Measurements from ENCODE around the gene APOBEC3A.

DNA sequence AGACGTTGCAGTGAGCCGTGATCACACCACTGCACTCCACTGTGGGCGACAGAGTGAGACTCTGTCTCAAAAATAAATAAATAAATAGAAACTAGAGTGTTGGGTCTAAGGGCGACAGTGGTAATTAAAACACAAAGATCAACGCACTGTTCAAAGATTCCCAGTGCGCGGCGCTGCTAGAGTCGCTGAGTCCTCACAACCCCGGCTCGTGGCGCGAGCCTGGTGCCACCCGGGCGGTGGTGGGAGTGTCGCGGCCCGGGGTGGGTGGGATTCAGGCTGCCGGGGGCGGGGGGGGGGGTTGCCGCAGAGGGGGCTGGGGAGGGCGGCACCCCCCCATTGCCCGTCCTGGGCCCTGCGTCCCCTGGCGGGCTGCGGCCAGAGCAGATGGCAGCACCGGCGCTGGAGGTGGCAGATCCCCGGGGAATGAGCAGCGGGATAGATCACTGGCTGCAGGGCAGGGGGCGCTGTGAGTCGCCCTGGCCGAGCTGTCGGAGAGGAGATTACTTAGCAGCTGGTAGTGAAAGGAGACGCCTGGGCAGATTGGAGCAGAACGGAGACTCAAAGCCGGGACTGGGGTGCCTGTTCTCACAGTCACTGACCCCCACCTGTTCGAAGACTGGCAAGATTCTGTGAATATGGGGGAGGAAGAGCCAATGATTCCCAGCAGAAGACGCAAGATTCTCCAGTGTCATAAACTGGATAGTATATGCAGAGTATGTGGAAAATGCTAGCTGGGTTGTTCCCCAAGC lies 30.2 kb upstream of the APOBEC3A start:
- TF ChIP-seq, protein P1, sequence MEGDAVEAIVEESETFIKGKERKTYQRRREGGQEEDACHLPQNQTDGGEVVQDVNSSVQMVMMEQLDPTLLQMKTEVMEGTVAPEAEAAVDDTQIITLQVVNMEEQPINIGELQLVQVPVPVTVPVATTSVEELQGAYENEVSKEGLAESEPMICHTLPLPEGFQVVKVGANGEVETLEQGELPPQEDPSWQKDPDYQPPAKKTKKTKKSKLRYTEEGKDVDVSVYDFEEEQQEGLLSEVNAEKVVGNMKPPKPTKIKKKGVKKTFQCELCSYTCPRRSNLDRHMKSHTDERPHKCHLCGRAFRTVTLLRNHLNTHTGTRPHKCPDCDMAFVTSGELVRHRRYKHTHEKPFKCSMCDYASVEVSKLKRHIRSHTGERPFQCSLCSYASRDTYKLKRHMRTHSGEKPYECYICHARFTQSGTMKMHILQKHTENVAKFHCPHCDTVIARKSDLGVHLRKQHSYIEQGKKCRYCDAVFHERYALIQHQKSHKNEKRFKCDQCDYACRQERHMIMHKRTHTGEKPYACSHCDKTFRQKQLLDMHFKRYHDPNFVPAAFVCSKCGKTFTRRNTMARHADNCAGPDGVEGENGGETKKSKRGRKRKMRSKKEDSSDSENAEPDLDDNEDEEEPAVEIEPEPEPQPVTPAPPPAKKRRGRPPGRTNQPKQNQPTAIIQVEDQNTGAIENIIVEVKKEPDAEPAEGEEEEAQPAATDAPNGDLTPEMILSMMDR (optimal IDR thresholded peaks at IDR 0.05 in 1 of 3, IDR thresholded peaks at IDR 0.05 in 1 of 3, conservative IDR thresholded peaks at IDR 0.05 in 1 of 3; ENCODE audit: extremely low read depth in 1 of 3, insufficient read depth in 2 of 3, low read length in 3 of 3) = peak in 2 of 3 experiments; percentile 77 to 81
- TF ChIP-seq EZH2 (IDR thresholded peaks at IDR 0.05; ENCODE audit: low read length) = no peak

Data from keratinocyte (primary cell).